ENCODE measurements around the gene RFX8. TPM values are rescaled to one million over a fixed set of nuclear protein-coding genes. Genes with fewer than 3 reads are reported as not detected.

RFX8 gene
- total and polyA plus RNA-seq, 2 donors (not counting 3 experiments of a cell fraction or from before 2014, with no cell fraction given), result 0.21 to 1.00 TPM

- TSS peak; percentile 84 for BruUV-seq (replicated peaks)
- Histone ChIP-seq H3K79me2 (ENCODE audit: control insufficient read depth, insufficient read depth, low read length) (no peaks in the 10 kb centered on the region), H3K4me1 (ENCODE audit: control insufficient read depth, extremely low read depth, insufficient read depth, low read length) (peaks cover 57% of the 10 kb centered on the region), H2AFZ (ENCODE audit: low read depth, low read length) (no peak overlapping the region), H3K4me2 (ENCODE audit: insufficient read depth, low read length) (peak overlapping the region; percentile 68), H3K27me3 (ENCODE audit: control insufficient read depth in 2 of 2, insufficient read depth in 2 of 2, low read length in 2 of 2) (no peaks in the 10 kb centered on the region), H3K36me3 (ENCODE audit: control insufficient read depth in 2 of 2, extremely low read depth in 1 of 2, insufficient read depth in 2 of 2, low read length in 2 of 2) (no peaks in the 10 kb centered on the region), H3K9me1 (replicated peaks; ENCODE audit: control insufficient read depth, extremely low read depth, insufficient read depth, low read length) (no peaks in the 10 kb centered on the region), H3K9me3 (replicated peaks; ENCODE audit: control insufficient read depth, insufficient read depth, low read length) (no peaks in the 10 kb centered on the region), H4K20me1 (replicated peaks; ENCODE audit: control insufficient read depth, extremely low read depth, insufficient read depth, low read length) (no peaks in the 10 kb centered on the region), H3K27ac (ENCODE audit: insufficient read depth, low read depth, low read length) (peak overlapping the region; percentile 94), H3K4me3 (replicated peaks in 1 of 3; ENCODE audit: insufficient read depth in 1 of 3, low read depth in 1 of 3, low read length in 3 of 3) (peak overlapping the region in 1 of 3 experiments; percentile 2), H3K9ac (replicated peaks; ENCODE audit: extremely low read depth, insufficient read depth, low read length) (peak overlapping the region; percentile 55)
- FAIRE-seq (peak; percentile 97), DNase-seq (ENCODE audit: low read depth, low spot score) (peak; percentile 93)
- TF ChIP-seq POLR2AphosphoS5 (IDR thresholded peaks at IDR 0.05; ENCODE audit: insufficient read depth, low read depth, low read length) (peak; percentile 93), MYC (IDR thresholded peaks at IDR 0.05; ENCODE audit: low read depth, low read length) (no peak), EZH2 (IDR thresholded peaks at IDR 0.05; ENCODE audit: borderline replicate concordance, low read depth, low read length, severe bottlenecking) (no peak), MAX (IDR thresholded peaks at IDR 0.05; ENCODE audit: insufficient read depth, insufficient read length) (no peak), FOS (IDR thresholded peaks at IDR 0.05; ENCODE audit: borderline replicate concordance, insufficient read depth, low read length) (peak; percentile 96), GATA2 (IDR thresholded peaks at IDR 0.05; ENCODE audit: insufficient read depth, insufficient read length, low read depth, low read length) (peak; percentile 84), CTCF (IDR thresholded peaks at IDR 0.05; ENCODE audit: extremely low read depth in 1 of 2, insufficient read depth in 1 of 2, low read depth in 1 of 2, low read length in 2 of 2) (no peak), JUN (IDR thresholded peaks at IDR 0.05; ENCODE audit: borderline replicate concordance, insufficient read depth, insufficient read length, low read depth) (peak; percentile 93), POLR2A (IDR thresholded peaks at IDR 0.05; ENCODE audit: low read depth, low read length) (peak; percentile 70)
- dilution Hi-C loops (cut with MboI; ENCODE audit: extremely low pct_ligation_motif_present, low sequenced_read_pairs), result no loop called here
- intact Hi-C loops (cut with micrococcal nuclease), result loop anchor here (1.0 to 5.0 kb wide), 5 partner anchors 31 to 255 kb away; no protein-coding TSS in a partner anchor
- ChIA-PET CTCF (interaction anchor here (0.5 to 2.2 kb wide), 17 partner anchors 19 to 362 kb away, joined by 3 to 21 read pairs (median 4); partner anchors contain the start of genes CREG2 and MAP4K4), POLR2A (interaction anchor here (0.9 kb wide), 1 partner anchor 180 kb away, joined by 4 read pairs; the partner anchor contains the start of gene MAP4K4)
Measured at GRCh38 chr2:101516823-101517690, 42.1 kb upstream of the RFX8 start.

All from endothelial cell of umbilical vein (primary cell).